Gastroesophageal sphincter (tissue), 3 donors: ENCODE data around the gene MOV10L1.

Source experiments
- CTCF ChIP-seq, 4 experiments: fragments of 200-600 bp in 2 of 4; fragments of 450-650 bp in 2 of 4; sonication (generic) in 1 of 4; IDR thresholded peaks; one replicate each; pipeline ENCODE4 v1.5.1; 2017 to 2019; ENCODE audit warnings: antibody characterized with exemption in 4 of 4, mild to moderate bottlenecking in 2 of 4, moderate library complexity in 2 of 4
- POLR2AphosphoS5 ChIP-seq: sonication (generic); formaldehyde crosslinking; IDR thresholded peaks from one replicate; pipeline ENCODE4 v1.6.1; 2017; ENCODE audit warnings: antibody characterized with exemption

- TF ChIP-seq CTCF (IDR thresholded peaks at IDR 0.05) (no peak), POLR2AphosphoS5 (no peak)
Observed at GRCh38 chr22:50071432-50072166, 18.2 kb upstream of the MOV10L1 start.
